ENCODE results near the gene ZBTB43.

Gene ZBTB43

DNA sequence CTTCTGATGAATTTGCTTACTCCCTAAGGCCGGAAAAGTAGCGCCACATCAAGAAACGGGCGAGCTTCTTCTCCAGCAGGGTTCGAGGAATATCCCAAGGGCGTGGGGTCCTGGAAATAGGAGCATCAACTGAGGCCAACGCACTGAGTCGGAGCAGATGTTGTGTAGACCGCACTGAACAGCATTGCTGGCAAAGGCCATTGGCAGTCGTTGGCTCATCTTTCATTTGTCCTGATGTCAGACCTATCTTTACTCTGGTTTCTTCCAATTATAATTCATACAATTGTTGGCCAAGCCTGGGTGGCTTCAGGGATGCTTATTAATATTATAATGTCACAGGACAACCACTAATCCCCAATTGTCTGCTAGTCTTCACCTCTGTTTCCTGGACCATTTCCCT, 82.1 kb downstream of the ZBTB43 start:
- TF ChIP-seq, protein P1, sequence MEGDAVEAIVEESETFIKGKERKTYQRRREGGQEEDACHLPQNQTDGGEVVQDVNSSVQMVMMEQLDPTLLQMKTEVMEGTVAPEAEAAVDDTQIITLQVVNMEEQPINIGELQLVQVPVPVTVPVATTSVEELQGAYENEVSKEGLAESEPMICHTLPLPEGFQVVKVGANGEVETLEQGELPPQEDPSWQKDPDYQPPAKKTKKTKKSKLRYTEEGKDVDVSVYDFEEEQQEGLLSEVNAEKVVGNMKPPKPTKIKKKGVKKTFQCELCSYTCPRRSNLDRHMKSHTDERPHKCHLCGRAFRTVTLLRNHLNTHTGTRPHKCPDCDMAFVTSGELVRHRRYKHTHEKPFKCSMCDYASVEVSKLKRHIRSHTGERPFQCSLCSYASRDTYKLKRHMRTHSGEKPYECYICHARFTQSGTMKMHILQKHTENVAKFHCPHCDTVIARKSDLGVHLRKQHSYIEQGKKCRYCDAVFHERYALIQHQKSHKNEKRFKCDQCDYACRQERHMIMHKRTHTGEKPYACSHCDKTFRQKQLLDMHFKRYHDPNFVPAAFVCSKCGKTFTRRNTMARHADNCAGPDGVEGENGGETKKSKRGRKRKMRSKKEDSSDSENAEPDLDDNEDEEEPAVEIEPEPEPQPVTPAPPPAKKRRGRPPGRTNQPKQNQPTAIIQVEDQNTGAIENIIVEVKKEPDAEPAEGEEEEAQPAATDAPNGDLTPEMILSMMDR (IDR thresholded peaks at IDR 0.05; ENCODE audit: insufficient read depth, missing control alignments) = no peak
- no peak for DNase-seq (ENCODE audit: insufficient read length, low spot score)
- no peak for FAIRE-seq
